Keratinocyte (primary cell): ENCODE results near the gene ZFR2. TPM values are rescaled to one million over a fixed set of nuclear protein-coding genes. Genes with fewer than 3 reads are reported as not detected.

Source experiments
- DNase-seq: peaks from one replicate; pipeline ENCODE4 v3.0.0-alpha.2; 2011; ENCODE audit warnings: low read depth, missing footprints, low spot score
- FAIRE-seq: peaks from 2 replicates; lab custom pipeline; 2011; peaks lifted over from hg19 to GRCh38; lab: Jason Lieb, UNC
- H2AFZ ChIP-seq: 2 replicates; pipeline ENCODE4 v1.6.0; 2012; ENCODE audit warnings: low read length, control low read depth, inconsistent platforms; ENCODE audit not compliant: control insufficient read depth
- H3K27ac ChIP-seq: 2 replicates; pipeline ENCODE4 v1.5.1; 2011; ENCODE audit warnings: low read length; ENCODE audit not compliant: control insufficient read depth, insufficient read depth
- H3K27me3 ChIP-seq: 3 replicates; pipeline ENCODE4 v1.6.0; 2011; ENCODE audit warnings: low read length; ENCODE audit not compliant: control insufficient read depth, insufficient read depth; ENCODE audit errors: extremely low read depth
- H3K36me3 ChIP-seq, 2 experiments: 2 replicates in 1 of 2; 3 replicates in 1 of 2; pipeline ENCODE4 v1.5.1; 2011; ENCODE audit warnings: low read length in 2 of 2, mild to moderate bottlenecking in 1 of 2; ENCODE audit not compliant: control insufficient read depth in 2 of 2, insufficient read depth in 2 of 2; ENCODE audit errors: extremely low read depth in 1 of 2
- H3K4me1 ChIP-seq: 3 replicates; pipeline ENCODE4 v1.5.1; 2011; ENCODE audit warnings: low read length; ENCODE audit not compliant: control insufficient read depth, insufficient read depth; ENCODE audit errors: extremely low read depth
- H3K4me2 ChIP-seq: 3 replicates; pipeline ENCODE4 v1.6.0; 2011; ENCODE audit warnings: low read depth, low read length; ENCODE audit not compliant: control insufficient read depth, insufficient read depth; ENCODE audit errors: extremely low read depth
- H3K4me3 ChIP-seq, 3 experiments: fragments of 200-600 bp in 1 of 3; sonication (generic) in 1 of 3; 2 replicates in 2 of 3; 3 replicates in 1 of 3; pipeline ENCODE4 v1.5.1; 2011 to 2016; ENCODE audit warnings: low read length in 3 of 3, mild to moderate bottlenecking in 3 of 3, control low read depth in 2 of 3, inconsistent platforms in 1 of 3, low read depth in 1 of 3, mixed read lengths in 1 of 3, mixed run types in 1 of 3, moderate library complexity in 1 of 3; ENCODE audit not compliant: control insufficient read depth in 2 of 3, insufficient read depth in 2 of 3; ENCODE audit errors: extremely low read depth in 1 of 3
- H3K79me2 ChIP-seq: 2 replicates; pipeline ENCODE4 v1.6.0; 2012; ENCODE audit warnings: low read length; ENCODE audit not compliant: control insufficient read depth, insufficient read depth
- H3K9ac ChIP-seq: 3 replicates; pipeline ENCODE4 v1.6.0; 2011; ENCODE audit warnings: low read length; ENCODE audit not compliant: control insufficient read depth, insufficient read depth; ENCODE audit errors: extremely low read depth
- H3K9me1 ChIP-seq: 3 replicates; pipeline ENCODE4 v1.6.0; 2011; ENCODE audit warnings: low read length; ENCODE audit not compliant: control insufficient read depth, insufficient read depth; ENCODE audit errors: extremely low read depth
- H3K9me3 ChIP-seq: 2 replicates; pipeline ENCODE4 v1.5.1; 2012; ENCODE audit warnings: low read depth, low read length; ENCODE audit not compliant: control insufficient read depth
- H4K20me1 ChIP-seq: 3 replicates; pipeline ENCODE4 v1.6.0; 2011; ENCODE audit warnings: low read length; ENCODE audit not compliant: control insufficient read depth, insufficient read depth; ENCODE audit errors: extremely low read depth
- EZH2 ChIP-seq: IDR thresholded peaks from one replicate; pipeline ENCODE4 v1.6.1; 2012; ENCODE audit warnings: inconsistent platforms, mild to moderate bottlenecking, low read length, moderate library complexity
- dilution Hi-C: fragments of 300-500 bp; cut with MboI; formaldehyde crosslinking; loops from one replicate; pipeline ENCODE4 v1.7.0; 2020; ENCODE audit warnings: low sequenced_read_pairs; ENCODE audit not compliant: extremely low pct_ligation_motif_present
- polyA plus RNA-seq, 5 experiments: library from polyadenylated mRNA; depleted of rRNA in 3 of 5; stranded (reverse) in 3 of 5; stranded (forward) in 1 of 5; unstranded in 1 of 5; fragments of >200 nt; gene quantifications; 1 replicate in 1 of 5; 2 replicates in 3 of 5; 3 replicates in 1 of 5; pipeline versions ENCODE4 v1.2.1 to v1.2.3, GENCODE V29; 2011 to 2012; ENCODE audit warnings: missing spikeins in 2 of 5, low read depth in 1 of 5, low replicate concordance in 1 of 5
- TF ChIP-seq, protein P1 (sequence below), 3 experiments: IDR thresholded peaks in 1 of 3; conservative IDR thresholded peaks in 1 of 3; optimal IDR thresholded peaks in 1 of 3; 2 replicates in 2 of 3; 3 replicates in 1 of 3; pipeline versions ENCODE3 to v1.5.1; 2011; ENCODE audit warnings: low read length in 3 of 3, mild to moderate bottlenecking in 3 of 3, moderate library complexity in 2 of 3, control low read depth in 1 of 3, inconsistent platforms in 1 of 3; ENCODE audit not compliant: insufficient read depth in 2 of 3; ENCODE audit errors: extremely low read depth in 1 of 3

The ZFR2 gene
- polyA plus RNA-seq, 1 donor (not counting 4 experiments of a cell fraction or from before 2014, with no cell fraction given): not detected

DNA sequence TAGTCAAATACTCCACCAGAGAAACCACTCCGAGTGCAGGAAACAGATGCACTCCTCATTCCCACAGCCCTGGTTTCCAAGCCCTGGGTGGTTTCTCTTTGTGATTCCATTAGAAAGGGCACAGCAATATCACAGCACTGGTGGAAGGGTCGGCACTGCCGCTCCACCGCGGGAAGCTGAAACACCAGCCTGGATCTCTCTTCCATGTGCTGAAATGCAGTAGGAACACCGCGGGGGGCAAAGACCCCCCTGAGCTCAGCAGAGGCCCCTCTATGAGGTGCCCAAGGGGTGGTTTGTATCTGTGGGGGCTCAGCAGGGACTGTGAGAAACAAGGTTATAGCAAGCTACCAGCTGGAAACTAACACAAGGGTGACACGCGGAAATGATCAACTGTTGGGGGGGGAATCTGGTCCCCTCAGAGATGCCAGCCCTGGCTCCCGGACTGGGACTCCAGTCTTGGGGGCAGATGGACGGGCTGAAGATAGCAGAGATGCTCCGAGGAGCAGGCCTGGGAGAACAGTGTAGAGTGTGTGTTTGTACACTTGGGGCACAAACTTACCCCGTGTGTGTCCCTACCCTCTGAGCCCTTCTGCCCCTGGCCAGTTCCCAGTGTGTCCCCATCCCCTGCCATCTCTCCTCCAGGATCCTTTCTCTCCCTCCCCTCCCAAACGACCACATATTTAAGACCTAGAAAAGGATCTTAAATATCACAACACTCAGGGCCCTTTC, 1.8 kb downstream of the ZFR2 start:
- H3K4me2 ChIP-seq: no peak overlapping the region
- dilution Hi-C loops: no loop called here
- no peak overlapping the region for H3K9ac ChIP-seq
- no peak for TF ChIP-seq EZH2
- TF ChIP-seq, protein P1, sequence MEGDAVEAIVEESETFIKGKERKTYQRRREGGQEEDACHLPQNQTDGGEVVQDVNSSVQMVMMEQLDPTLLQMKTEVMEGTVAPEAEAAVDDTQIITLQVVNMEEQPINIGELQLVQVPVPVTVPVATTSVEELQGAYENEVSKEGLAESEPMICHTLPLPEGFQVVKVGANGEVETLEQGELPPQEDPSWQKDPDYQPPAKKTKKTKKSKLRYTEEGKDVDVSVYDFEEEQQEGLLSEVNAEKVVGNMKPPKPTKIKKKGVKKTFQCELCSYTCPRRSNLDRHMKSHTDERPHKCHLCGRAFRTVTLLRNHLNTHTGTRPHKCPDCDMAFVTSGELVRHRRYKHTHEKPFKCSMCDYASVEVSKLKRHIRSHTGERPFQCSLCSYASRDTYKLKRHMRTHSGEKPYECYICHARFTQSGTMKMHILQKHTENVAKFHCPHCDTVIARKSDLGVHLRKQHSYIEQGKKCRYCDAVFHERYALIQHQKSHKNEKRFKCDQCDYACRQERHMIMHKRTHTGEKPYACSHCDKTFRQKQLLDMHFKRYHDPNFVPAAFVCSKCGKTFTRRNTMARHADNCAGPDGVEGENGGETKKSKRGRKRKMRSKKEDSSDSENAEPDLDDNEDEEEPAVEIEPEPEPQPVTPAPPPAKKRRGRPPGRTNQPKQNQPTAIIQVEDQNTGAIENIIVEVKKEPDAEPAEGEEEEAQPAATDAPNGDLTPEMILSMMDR (optimal IDR thresholded peaks at IDR 0.05 in 1 of 3, IDR thresholded peaks at IDR 0.05 in 1 of 3, conservative IDR thresholded peaks at IDR 0.05 in 1 of 3; ENCODE audit: extremely low read depth in 1 of 3, insufficient read depth in 2 of 3, low read length in 3 of 3): no peak
- no peaks in the 10 kb centered on the region for H3K9me1 ChIP-seq
- H3K9me3 ChIP-seq: peaks cover 5% of the 10 kb centered on the region
- DNase-seq (no peak), FAIRE-seq (no peak)
- H3K79me2 ChIP-seq: no peaks in the 10 kb centered on the region
- H4K20me1 ChIP-seq: peaks cover 3% of the 10 kb centered on the region
- no peak overlapping the region for H3K27ac ChIP-seq
- H3K36me3 ChIP-seq: no peaks in the 10 kb centered on the region
- no peak overlapping the region for H2AFZ ChIP-seq
- H3K4me3 ChIP-seq: no peak overlapping the region
- H3K27me3 ChIP-seq: peaks cover 50% of the 10 kb centered on the region
- no peaks in the 10 kb centered on the region for H3K4me1 ChIP-seq

DNA sequence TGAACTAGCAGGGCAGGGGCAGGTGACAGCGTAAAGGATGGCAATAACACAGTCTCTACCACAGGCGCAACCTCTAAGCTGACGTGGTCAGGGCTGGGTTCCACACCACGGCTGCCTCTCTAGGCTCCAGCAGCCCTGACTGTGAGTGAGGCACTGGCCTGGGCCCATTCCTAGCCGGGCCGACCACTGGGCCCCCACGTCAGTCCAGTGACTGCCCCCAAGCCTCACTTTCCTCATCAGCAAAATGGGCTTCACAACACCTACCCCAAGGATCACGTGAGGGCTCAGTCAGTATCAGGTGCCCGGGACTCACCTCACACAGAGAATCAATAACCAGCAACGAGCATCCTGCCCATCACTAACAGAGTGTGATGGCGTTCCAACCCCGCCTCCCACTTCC, 5.2 kb downstream of the ZFR2 start:
- dilution Hi-C loops: no loop called here
- Histone ChIP-seq H4K20me1 (peaks cover 3% of the 10 kb centered on the region), H3K4me2 (no peak overlapping the region)

More for the DNA sequence above, 5.2 kb downstream of the ZFR2 start:
- DNase-seq (no peak), FAIRE-seq (no peak)
- Histone ChIP-seq H3K36me3 (no peaks in the 10 kb centered on the region), H3K27me3 (peaks cover 61% of the 10 kb centered on the region), H3K4me1 (no peaks in the 10 kb centered on the region), H3K4me3 (no peak overlapping the region), H3K27ac (no peak overlapping the region), H2AFZ (no peak overlapping the region), H3K9ac (no peak overlapping the region), H3K9me3 (no peaks in the 10 kb centered on the region), H3K79me2 (no peaks in the 10 kb centered on the region), H3K9me1 (no peaks in the 10 kb centered on the region)
- TF ChIP-seq, protein P1 (optimal IDR thresholded peaks at IDR 0.05 in 1 of 3, IDR thresholded peaks at IDR 0.05 in 1 of 3, conservative IDR thresholded peaks at IDR 0.05 in 1 of 3; ENCODE audit: extremely low read depth in 1 of 3, insufficient read depth in 2 of 3, low read length in 3 of 3): no peak
- TF ChIP-seq EZH2: no peak
